ENCODE measurements around the gene UBASH3A.

DNA sequence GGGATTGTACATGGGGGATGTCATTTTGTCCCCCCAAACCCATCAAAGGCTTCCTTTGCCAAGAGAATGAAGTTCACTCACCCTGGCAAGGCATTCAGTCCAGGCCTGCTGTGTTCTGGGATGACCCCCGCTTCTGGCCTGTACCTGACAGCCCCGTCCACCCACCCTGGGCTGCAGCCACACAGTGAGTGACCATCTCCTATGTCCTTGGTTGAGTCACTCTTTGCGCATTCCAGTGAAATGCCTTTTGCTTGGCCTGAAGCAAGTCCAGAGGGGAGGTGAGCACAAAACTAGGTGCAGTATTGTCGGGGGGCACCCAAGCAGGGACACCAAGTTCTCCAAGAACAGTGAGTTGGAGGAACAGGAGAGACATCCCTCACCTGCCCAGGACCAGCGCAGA, 18.1 kb upstream of the UBASH3A start:
- TF ChIP-seq, protein P1, sequence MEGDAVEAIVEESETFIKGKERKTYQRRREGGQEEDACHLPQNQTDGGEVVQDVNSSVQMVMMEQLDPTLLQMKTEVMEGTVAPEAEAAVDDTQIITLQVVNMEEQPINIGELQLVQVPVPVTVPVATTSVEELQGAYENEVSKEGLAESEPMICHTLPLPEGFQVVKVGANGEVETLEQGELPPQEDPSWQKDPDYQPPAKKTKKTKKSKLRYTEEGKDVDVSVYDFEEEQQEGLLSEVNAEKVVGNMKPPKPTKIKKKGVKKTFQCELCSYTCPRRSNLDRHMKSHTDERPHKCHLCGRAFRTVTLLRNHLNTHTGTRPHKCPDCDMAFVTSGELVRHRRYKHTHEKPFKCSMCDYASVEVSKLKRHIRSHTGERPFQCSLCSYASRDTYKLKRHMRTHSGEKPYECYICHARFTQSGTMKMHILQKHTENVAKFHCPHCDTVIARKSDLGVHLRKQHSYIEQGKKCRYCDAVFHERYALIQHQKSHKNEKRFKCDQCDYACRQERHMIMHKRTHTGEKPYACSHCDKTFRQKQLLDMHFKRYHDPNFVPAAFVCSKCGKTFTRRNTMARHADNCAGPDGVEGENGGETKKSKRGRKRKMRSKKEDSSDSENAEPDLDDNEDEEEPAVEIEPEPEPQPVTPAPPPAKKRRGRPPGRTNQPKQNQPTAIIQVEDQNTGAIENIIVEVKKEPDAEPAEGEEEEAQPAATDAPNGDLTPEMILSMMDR (IDR thresholded peaks at IDR 0.05): no peak
- TF ChIP-seq EP300 (IDR thresholded peaks at IDR 0.05): no peak
- TF ChIP-seq POLR2AphosphoS5 (IDR thresholded peaks at IDR 0.05): no peak
